GM23248 (cell line): Measurements from ENCODE around the gene LRRC4B. TPM values are rescaled to one million over a fixed set of nuclear protein-coding genes. Genes with fewer than 3 reads are reported as not detected.
"Not testable (repeated sequence)": the region's sequence is repeated elsewhere in the genome, so short reads cannot be mapped to it uniquely, and the experiment has no call there.

Source experiments
- DNase-seq: peaks from one replicate; pipeline ENCODE4 v3.0.0-alpha.2; 2015
- H2AFZ ChIP-seq: fragments of 200-600 bp; sonication (generic); 2 replicates; pipeline ENCODE4 v1.6.1; 2016; ENCODE audit warnings: antibody characterized with exemption
- H3F3A ChIP-seq: fragments of 200-600 bp; sonication (generic); 2 replicates; pipeline ENCODE4 v1.6.1; 2016; ENCODE audit warnings: mild to moderate bottlenecking, antibody characterized with exemption, mixed run types; ENCODE audit not compliant: insufficient read depth
- H3K27ac ChIP-seq: fragments of 200-600 bp; sonication (generic); 2 replicates; pipeline ENCODE4 v1.5.1; 2016; ENCODE audit warnings: mild to moderate bottlenecking
- H3K27me3 ChIP-seq: fragments of 200-600 bp; sonication (generic); replicated peaks from 2 replicates; pipeline ENCODE4 v1.6.1; 2016; ENCODE audit warnings: mild to moderate bottlenecking; ENCODE audit not compliant: insufficient read depth
- H3K36me3 ChIP-seq: fragments of 200-600 bp; sonication (generic); 2 replicates; pipeline ENCODE4 v1.6.1; 2016; ENCODE audit warnings: low read depth, mild to moderate bottlenecking
- H3K4me1 ChIP-seq: fragments of 200-600 bp; sonication (generic); 2 replicates; pipeline ENCODE4 v1.6.1; 2016; ENCODE audit warnings: mild to moderate bottlenecking; ENCODE audit not compliant: insufficient read depth
- H3K4me2 ChIP-seq: fragments of 200-600 bp; sonication (generic); one replicate; pipeline ENCODE4 v1.6.1; 2016; ENCODE audit warnings: mild to moderate bottlenecking; ENCODE audit not compliant: unreplicated experiment
- H3K4me3 ChIP-seq: fragments of 200-600 bp; sonication (generic); 2 replicates; pipeline ENCODE4 v1.5.1; 2016; ENCODE audit warnings: mild to moderate bottlenecking
- H3K79me2 ChIP-seq: fragments of 200-600 bp; sonication (generic); 2 replicates; pipeline ENCODE4 v1.6.1; 2016; ENCODE audit warnings: mild to moderate bottlenecking; ENCODE audit not compliant: insufficient read depth
- H3K9ac ChIP-seq: fragments of 200-600 bp; sonication (generic); 2 replicates; pipeline ENCODE4 v1.6.1; 2016; ENCODE audit warnings: mild to moderate bottlenecking
- H3K9me2 ChIP-seq: fragments of 200-600 bp; sonication (generic); 2 replicates; pipeline ENCODE4 v1.6.1; 2016; ENCODE audit warnings: mixed run types, mild to moderate bottlenecking, moderate library complexity; ENCODE audit not compliant: insufficient read depth
- H3K9me3 ChIP-seq: fragments of 200-600 bp; sonication (generic); one replicate; pipeline ENCODE4 v1.6.1; 2017; ENCODE audit warnings: low read depth
- H4K20me1 ChIP-seq: fragments of 200-600 bp; sonication (generic); 2 replicates; pipeline ENCODE4 v1.6.0; 2016; ENCODE audit not compliant: insufficient read depth
- EZH2 ChIP-seq: fragments of 200-600 bp; sonication (generic); IDR thresholded peaks from 2 replicates; pipeline ENCODE4 v1.6.1; 2018; ENCODE audit warnings: antibody characterized with exemption, mild to moderate bottlenecking; ENCODE audit not compliant: insufficient read depth, poor library complexity, severe bottlenecking
- EZH2phosphoT487 ChIP-seq: fragments of 200-600 bp; sonication (generic); IDR thresholded peaks from 2 replicates; pipeline ENCODE4 v1.6.1; 2018; ENCODE audit warnings: antibody characterized with exemption, moderate library complexity, mild to moderate bottlenecking, low read depth; ENCODE audit not compliant: insufficient read depth
- WGBS, 2 experiments: methylation state at CpG; one replicate each; pipeline ENCODE4 v1.1.6; 2015 to 2017; ENCODE audit warnings: low lambda C conversion rate in 2 of 2, low coverage in 1 of 2; ENCODE audit errors: missing lambda C conversion rate in 2 of 2; 5-methylcytosine and 5-hydroxymethylcytosine counted together
- in situ Hi-C: fragments of 300-500 bp; cut with MboI; formaldehyde crosslinking; loops from 2 replicates; pipeline ENCODE4 v1.15.0; 2020
- polyA plus RNA-seq: library from polyadenylated mRNA; unstranded; fragments of >200 nt; fragmentation: Nextera tagmentation; extraction: Ambion mirVana; gene quantifications from 2 replicates; pipeline ENCODE4 v1.2.1, GENCODE V29; 2016
- total RNA-seq: library from RNA; depleted of rRNA; stranded (reverse); fragments of >200 nt; shearing (Covaris generic); gene quantifications from 2 replicates; pipeline ENCODE4 v1.2.3, GENCODE V29; 2014

Gene LRRC4B
- total and polyA plus RNA-seq, 2 experiments from 2014 or later: not detected

- no peak for TF ChIP-seq EZH2
- TF ChIP-seq EZH2phosphoT487: no peak
- Histone ChIP-seq H3K9me3 (no peaks in the 10 kb centered on the region), H3K36me3 (no peaks in the 10 kb centered on the region), H3K9ac (no peak overlapping the region), H2AFZ (no peak overlapping the region), H3K4me1 (no peaks in the 10 kb centered on the region), H3K4me3 (no peak overlapping the region), H3K27ac (no peak overlapping the region), H4K20me1 (no peaks in the 10 kb centered on the region), H3K27me3 (peaks cover 38% of the 10 kb centered on the region), H3F3A (no peaks in the 10 kb centered on the region), H3K4me2 (no peak overlapping the region), H3K79me2 (no peaks in the 10 kb centered on the region), H3K9me2 (no peaks in the 10 kb centered on the region)
- in situ Hi-C loops: no loop called here
- 45 to 53% methylated on average over 6 of the region's 6 CpGs for WGBS, 2 experiments
- no peak for DNase-seq
These were observed 34.3 kb upstream of the LRRC4B start for GRCh38 chr19:50602496-50602895.

DNA sequence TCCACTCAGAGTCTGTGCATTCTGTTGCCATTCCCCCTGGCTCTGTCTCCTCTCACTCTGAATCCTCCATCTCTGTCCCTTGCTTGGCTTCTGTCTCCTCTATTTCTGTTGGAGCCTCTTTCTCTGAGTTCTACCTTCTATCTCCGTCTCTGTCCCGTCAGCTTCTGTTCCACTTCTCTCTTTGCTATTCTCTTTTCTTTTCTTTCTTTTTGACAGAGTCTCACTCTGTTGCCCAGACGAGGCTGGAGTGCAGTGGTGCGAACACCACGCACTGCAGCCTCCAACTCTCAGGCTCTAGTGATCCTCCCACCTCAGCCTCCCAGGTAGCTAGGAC is 33.8 kb upstream of the LRRC4B start:
- WGBS, 2 experiments: 46 to 64% methylated on average over 5 of the region's 5 CpGs
- TF ChIP-seq EZH2phosphoT487: no peak
- no peak for TF ChIP-seq EZH2
- Histone ChIP-seq H2AFZ (no peak overlapping the region), H3K9ac (no peak overlapping the region), H3K4me2 (no peak overlapping the region), H3K4me1 (no peaks in the 10 kb centered on the region), H3K9me2 (no peaks in the 10 kb centered on the region), H3K36me3 (no peaks in the 10 kb centered on the region), H3K79me2 (no peaks in the 10 kb centered on the region), H3K27me3 (peaks cover 39% of the 10 kb centered on the region), H3K27ac (no peak overlapping the region), H3K9me3 (no peaks in the 10 kb centered on the region), H4K20me1 (no peaks in the 10 kb centered on the region), H3F3A (no peaks in the 10 kb centered on the region), H3K4me3 (no peak overlapping the region)
- no peak for DNase-seq
- in situ Hi-C loops: no loop called here

DNA sequence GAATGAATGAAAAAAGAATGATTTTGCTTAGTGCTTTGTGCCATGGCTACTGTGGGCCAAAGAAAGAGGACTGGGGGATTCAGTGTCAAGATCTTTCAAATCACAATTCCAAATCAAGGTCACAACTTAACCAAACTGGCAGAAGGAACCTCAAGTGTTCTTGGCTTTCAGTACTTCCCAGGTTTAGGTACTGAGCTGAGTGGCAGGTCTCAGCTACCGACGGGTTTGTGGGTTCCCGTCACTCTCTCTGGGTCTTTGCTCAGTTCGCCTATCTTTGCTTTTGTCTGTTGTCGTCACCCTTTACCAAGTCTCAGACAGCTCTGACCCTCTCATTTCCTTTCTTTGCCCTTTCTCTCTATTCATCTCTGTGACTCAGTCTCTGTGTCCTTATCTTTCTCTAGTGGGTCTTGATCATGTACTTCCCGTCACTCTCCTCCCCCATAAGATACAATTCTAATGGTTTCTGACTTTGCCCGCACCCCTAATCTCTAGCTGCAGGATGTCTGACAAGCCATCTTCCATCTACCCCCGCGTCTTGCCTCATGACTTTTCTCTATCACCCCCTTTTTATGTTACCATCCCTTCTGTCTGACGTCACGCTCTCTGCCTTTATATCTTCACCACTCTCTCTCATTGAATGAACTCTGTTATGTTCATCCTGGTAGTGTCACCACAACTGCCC is 33.3 kb upstream of the LRRC4B start:
- no peak overlapping the region for H3K9ac ChIP-seq
- no peaks in the 10 kb centered on the region for H3K9me3 ChIP-seq
- no peak overlapping the region for H3K4me2 ChIP-seq
- in situ Hi-C loops: no loop called here
- no peaks in the 10 kb centered on the region for H3K4me1 ChIP-seq
- no peaks in the 10 kb centered on the region for H3K79me2 ChIP-seq
- H2AFZ ChIP-seq: no peak overlapping the region
- H3K36me3 ChIP-seq: no peaks in the 10 kb centered on the region
- no peak overlapping the region for H3K27ac ChIP-seq
- H3K4me3 ChIP-seq: no peak overlapping the region
- H3K27me3 ChIP-seq: peaks cover 39% of the 10 kb centered on the region
- TF ChIP-seq EZH2 (no peak), EZH2phosphoT487 (no peak)
- H3K9me2 ChIP-seq: no peaks in the 10 kb centered on the region
- H3F3A ChIP-seq: no peaks in the 10 kb centered on the region
- WGBS, 2 experiments: 28 to 30% methylated on average over 11 of the region's 11 CpGs
- H4K20me1 ChIP-seq: no peaks in the 10 kb centered on the region
- no peak for DNase-seq

DNA sequence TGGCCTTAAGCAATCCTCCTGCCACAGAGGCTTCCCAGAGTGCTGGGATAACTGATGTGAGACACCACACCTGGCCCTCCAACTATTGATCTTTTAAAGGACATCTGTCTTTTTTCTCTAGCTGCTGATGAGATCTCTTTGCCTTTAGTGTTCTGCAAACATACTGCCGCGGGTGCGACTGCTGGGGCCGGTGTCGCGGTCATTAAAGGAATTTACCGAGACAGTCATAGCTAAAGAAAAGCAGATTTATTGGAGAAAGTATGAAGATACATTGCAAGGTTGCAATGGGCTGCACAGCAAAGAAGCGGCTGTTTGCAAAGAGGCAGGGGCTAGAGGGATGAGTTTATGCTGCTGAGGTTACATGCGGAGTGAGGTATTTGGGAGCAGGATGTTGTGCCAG is 31.2 kb upstream of the LRRC4B start:
- no peaks in the 10 kb centered on the region for H3F3A ChIP-seq
- H3K9ac ChIP-seq: no peak overlapping the region
- no peak overlapping the region for H2AFZ ChIP-seq
- H3K27me3 ChIP-seq: peaks cover 39% of the 10 kb centered on the region
- H3K4me1 ChIP-seq: no peaks in the 10 kb centered on the region
- WGBS, 2 experiments: 61 to 70% methylated on average over 9 of the region's 9 CpGs
- H3K36me3 ChIP-seq: no peaks in the 10 kb centered on the region
- H4K20me1 ChIP-seq: no peaks in the 10 kb centered on the region
- no peak overlapping the region for H3K4me2 ChIP-seq
- no peak overlapping the region for H3K4me3 ChIP-seq
- no peak for DNase-seq
- H3K9me2 ChIP-seq: no peaks in the 10 kb centered on the region
- H3K27ac ChIP-seq: no peak overlapping the region
- TF ChIP-seq EZH2phosphoT487: no peak
- TF ChIP-seq EZH2: no peak
- no peaks in the 10 kb centered on the region for H3K9me3 ChIP-seq
- in situ Hi-C loops: no loop called here
- no peaks in the 10 kb centered on the region for H3K79me2 ChIP-seq

- Histone ChIP-seq H3K36me3 (no peaks in the 10 kb centered on the region), H3K27ac (no peak overlapping the region), H3K9ac (no peak overlapping the region), H3K4me3 (no peak overlapping the region), H3K9me3 (no peaks in the 10 kb centered on the region), H3K4me1 (no peaks in the 10 kb centered on the region), H2AFZ (no peak overlapping the region), H3K4me2 (no peak overlapping the region), H3K79me2 (no peaks in the 10 kb centered on the region), H3K27me3 (no peaks in the 10 kb centered on the region; the same call in none of the 2 replicates), H4K20me1 (no peaks in the 10 kb centered on the region), H3F3A (no peaks in the 10 kb centered on the region), H3K9me2 (no peaks in the 10 kb centered on the region)
- DNase-seq: no peak
- in situ Hi-C loops: no loop called here
- TF ChIP-seq EZH2: no peak
- no peak for TF ChIP-seq EZH2phosphoT487
- 27 to 32% methylated on average over 3 of the region's 3 CpGs for WGBS, 2 experiments
These were observed 22.0 kb upstream of the LRRC4B start for GRCh38 chr19:50590191-50590590.

GRCh38 chr19:50581795-50582660 is 13.8 kb upstream of the LRRC4B start:
- H3K27ac ChIP-seq, H3K9me3 ChIP-seq, H3K4me2 ChIP-seq, H3F3A ChIP-seq, H3K4me3 ChIP-seq, H3K4me1 ChIP-seq, H3K27me3 ChIP-seq, H3K9ac ChIP-seq, H4K20me1 ChIP-seq, H3K36me3 ChIP-seq, H3K9me2 ChIP-seq, DNase-seq, in situ Hi-C loops, H3K79me2 ChIP-seq, H2AFZ ChIP-seq: not testable (repeated sequence)
- 46 to 56% methylated on average over 19 to 23 of the region's 24 CpGs for WGBS, 2 experiments
